Stimulated activated CD4-positive, alpha-beta T cell treated with anti-CD3 and anti-CD28 coated beads, Interleukin-1b, Interleukin-23, amount 100 ng/mL, for 4 hours (primary cell): Measurements from ENCODE around the gene NCBP1.
"Not testable (repeated sequence)": the region's sequence is repeated elsewhere in the genome, so short reads cannot be mapped to it uniquely, and the experiment has no call there.

Experiments
- DNase-seq, 2 donors: peaks; one replicate each; pipeline ENCODE4 v3.0.0-alpha.2; 2020; ENCODE audit warnings: low read depth in 2 of 2

The NCBP1 gene, protein sequence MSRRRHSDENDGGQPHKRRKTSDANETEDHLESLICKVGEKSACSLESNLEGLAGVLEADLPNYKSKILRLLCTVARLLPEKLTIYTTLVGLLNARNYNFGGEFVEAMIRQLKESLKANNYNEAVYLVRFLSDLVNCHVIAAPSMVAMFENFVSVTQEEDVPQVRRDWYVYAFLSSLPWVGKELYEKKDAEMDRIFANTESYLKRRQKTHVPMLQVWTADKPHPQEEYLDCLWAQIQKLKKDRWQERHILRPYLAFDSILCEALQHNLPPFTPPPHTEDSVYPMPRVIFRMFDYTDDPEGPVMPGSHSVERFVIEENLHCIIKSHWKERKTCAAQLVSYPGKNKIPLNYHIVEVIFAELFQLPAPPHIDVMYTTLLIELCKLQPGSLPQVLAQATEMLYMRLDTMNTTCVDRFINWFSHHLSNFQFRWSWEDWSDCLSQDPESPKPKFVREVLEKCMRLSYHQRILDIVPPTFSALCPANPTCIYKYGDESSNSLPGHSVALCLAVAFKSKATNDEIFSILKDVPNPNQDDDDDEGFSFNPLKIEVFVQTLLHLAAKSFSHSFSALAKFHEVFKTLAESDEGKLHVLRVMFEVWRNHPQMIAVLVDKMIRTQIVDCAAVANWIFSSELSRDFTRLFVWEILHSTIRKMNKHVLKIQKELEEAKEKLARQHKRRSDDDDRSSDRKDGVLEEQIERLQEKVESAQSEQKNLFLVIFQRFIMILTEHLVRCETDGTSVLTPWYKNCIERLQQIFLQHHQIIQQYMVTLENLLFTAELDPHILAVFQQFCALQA

DNA sequence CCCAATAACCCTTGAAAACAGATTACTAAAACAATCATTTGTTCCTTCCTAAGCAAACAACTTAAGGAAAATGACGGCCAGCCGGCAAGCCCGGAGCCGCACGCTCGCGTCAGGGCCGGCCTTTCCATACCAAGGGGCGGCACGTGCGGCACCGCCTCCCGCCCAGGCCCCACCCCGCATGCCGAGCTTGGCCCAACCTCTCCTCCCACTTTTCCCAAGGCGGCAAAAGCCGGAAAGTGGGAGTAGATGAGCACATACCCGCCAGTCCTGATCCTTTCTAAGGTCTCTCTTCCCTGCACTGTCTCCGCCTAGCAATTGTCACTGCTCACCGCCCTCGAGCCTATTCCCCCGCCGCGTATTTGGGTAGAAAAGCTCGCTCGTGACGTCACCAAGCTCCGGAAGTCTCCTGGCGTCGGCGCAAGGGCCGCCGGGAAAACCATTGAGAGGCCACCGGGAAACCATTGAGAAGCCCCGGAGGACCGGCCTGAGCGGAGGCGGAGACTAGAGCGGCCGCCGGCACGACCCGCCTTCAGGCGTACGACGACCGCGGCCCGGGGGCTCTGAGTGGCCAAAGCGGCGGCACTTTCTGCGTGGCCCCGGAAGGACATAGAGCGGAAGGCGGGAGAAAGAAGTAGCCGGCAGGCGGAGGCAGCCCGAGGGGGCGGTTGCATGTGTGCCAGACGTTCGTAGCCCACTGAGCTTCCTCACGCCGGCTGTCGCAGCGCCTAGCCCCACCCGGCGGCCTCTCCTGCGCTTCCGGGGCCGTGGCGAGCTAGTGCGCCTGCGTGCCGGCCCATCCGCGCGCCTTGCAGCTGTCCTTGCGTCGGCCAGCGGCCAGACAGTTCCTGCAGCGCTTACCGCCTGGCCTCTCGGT, at the start of gene NCBP1, which contains the start of gene TSTD2:
NCBP1 (plus strand) TSS at position 837 of the 874 bp plus-strand sequence. CDS start 61 bp downstream, outside the sequence.
TSTD2 (minus strand) TSS at position 384 of the 874 bp plus-strand sequence. CDS start 5,806 bp downstream, outside the sequence.
- peak; percentile 90 for DNase-seq

- not testable (repeated sequence) for DNase-seq
Observed at GRCh38 chr9:97584778-97585177, 48.8 kb upstream of the NCBP1 start.

GRCh38 chr9:97586909-97587308, 46.7 kb upstream of the NCBP1 start:
- DNase-seq, result not testable (repeated sequence)

- no peak for DNase-seq
Observed at GRCh38 chr9:97591535-97591934, 42.1 kb upstream of the NCBP1 start.

- no peak for DNase-seq
Observed at GRCh38 chr9:97592126-97592525, 41.5 kb upstream of the NCBP1 start.

DNA sequence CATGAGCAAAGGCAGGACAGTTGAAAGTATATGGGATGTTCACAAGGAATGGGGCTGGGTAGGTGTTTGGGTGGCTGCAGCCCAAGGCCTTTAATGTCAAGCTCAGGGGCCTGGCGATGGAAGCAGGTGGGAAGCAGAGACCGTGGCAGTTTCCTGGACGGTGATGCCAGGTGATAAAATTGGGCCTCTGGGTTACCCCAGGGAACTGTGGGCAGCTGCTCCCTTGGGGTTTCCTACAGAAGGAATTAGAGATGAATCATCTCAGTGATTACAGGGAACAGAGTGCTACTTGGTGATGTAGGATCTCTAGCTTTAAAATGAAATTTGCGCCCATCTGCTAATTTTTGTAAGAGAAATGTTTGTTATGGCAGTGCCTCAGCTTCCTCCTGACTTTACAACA, 39.7 kb upstream of the NCBP1 start:
- no peak for DNase-seq

DNA sequence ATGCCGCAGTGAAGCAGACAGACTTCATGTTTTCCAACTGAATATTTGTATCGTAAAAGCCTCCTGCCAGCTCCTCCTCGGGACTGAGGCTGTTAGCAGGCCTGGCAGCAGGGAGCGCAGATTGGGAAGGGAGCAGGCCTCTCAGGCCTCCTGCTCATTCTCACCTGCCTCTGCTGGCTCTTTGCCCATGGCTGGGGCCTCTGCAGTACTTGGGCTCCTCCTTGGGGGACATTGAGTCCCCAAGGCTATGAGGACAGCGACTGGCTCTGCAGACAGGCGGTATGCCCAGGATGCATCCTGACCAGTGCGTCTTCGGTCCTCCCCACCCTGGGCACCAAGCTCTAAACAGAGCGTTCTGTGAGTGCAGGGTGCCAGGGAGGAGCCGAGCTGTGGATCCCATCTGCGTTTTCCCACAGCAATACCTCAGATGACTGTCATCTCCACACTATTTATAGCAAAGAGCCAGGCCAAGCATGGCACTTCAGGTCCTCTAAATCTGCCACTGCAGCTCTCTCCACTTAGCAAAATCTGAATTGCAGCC, 39.2 kb upstream of the NCBP1 start:
- DNase-seq, result no peak

GRCh38 chr9:97596906-97597305, 36.7 kb upstream of the NCBP1 start:
- DNase-seq, result no peak

GRCh38 chr9:97598461-97599288, 34.9 kb upstream of the NCBP1 start:
- peak; percentile 42 to 58 for DNase-seq

GRCh38 chr9:97599314-97599846, 34.2 kb upstream of the NCBP1 start:
- DNase-seq, result no peak

DNA sequence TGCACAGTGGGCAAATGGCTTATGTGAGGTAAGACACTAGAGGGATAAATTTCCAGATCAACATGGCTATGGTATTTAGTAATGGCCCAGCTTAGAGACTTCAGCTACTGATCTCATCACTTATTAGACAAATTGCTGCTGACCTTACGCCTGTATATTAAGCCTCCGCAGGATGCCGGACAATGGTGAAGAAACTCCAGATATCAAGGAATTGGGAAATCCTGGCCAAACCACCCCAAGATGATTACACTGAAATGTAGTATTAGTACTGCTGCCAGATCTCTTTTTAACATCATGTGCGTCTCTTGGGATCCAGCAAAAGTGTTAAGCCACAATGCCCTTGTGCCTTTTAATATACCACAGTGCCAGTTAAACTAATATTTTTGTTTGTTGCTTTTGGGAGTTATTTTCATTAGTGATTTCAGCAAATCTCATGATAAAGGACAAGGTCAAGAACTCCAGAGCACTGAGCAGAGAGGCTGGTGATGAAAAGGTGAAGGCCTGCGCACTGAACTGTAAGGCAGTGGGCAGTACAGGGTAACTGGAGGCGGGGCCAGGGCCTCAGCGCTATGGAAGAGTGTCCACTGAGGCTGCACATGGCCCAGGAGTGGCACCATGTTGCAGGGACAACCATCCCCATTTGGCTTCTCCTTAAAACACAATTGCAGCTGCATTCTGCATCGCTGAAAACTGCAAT, 32.9 kb upstream of the NCBP1 start:
- no peak for DNase-seq

GRCh38 chr9:97601228-97601898, 32.3 kb upstream of the NCBP1 start:
- no peak for DNase-seq

DNA sequence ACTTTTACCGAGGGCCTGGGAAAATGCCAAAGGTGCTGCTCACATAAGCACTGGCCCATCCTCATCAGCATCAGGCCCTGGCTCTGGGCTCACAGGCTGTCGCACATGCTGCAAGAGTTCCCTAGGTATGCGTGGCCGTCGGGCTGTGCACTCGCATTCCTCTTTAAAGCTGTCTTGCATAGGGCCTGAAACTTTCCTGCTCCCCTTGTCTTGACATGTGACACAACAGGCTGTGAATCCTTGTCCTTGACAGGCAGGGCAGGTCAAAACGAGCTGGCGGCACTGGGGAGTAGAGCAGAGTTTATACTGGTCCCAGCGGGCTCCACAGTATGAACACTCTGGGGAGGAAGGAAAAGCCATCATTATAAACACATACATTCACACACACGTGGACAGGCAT, 31.2 kb upstream of the NCBP1 start:
- no peak for DNase-seq

DNA sequence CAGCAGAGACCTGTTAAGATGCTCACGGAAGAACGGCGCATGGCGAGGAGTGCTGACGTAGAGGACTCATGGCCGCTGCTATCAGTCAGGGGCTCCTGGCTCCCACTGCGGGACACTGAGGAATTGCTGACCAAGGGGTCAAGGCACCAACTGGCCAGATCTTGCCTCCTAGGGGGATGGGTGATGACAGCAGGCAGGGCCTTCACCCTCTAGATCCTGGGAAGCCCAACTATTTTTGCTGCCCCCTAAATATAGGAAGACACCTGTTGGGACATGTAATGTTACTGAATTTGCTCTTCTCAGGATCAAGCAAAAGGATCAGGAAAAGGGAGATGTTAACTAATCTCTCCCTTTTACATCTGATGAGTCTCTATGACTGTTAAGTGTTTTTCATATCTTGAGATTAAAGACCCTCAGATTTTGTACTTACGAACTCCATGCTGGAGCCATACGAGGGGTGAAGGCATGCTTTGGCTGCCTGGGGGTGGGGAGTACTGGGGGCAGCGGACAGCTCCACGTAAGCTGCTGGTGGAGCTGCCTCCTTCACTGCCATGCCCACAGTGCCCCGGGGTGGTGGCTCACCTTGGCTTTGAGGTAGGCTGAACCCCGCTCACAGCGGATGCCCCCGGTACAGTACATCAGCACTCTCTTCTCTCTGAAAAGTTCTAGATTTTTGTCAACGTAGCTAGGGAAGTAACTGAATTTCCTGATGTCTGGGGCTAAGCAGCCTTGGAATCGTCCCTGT, 28.5 kb upstream of the NCBP1 start:
- DNase-seq, result no peak

DNA sequence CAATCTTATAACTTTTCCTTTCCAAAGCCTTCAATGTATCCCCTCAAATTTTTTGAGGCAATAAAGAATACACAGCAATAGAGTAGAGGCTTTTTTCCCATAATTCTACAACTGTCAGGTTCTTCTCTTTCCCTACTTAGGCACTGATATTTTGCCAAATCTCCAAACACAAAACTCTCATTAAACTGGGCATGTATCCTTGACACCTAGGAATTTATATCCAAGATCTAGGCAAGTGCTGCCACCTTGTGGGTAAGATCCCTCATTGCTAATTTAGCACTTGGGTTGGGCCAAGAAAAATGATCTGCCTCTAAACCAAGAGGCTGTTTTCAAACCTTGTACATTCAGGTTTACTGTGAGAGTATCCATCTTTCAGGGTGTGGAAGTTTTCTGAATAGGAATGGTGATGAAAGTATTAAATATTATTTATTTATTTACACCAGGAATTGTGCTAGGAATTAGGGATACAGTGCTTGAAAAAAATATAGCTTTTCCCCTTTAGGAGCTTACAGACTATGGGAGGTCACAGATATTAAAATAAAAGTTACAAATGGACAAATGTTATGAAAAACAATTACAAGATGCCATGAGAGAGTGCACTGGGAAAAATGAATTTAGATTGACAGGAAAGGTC, 18.1 kb upstream of the NCBP1 start:
- DNase-seq, result peak in 1 of 2 donors; percentile 37

DNA sequence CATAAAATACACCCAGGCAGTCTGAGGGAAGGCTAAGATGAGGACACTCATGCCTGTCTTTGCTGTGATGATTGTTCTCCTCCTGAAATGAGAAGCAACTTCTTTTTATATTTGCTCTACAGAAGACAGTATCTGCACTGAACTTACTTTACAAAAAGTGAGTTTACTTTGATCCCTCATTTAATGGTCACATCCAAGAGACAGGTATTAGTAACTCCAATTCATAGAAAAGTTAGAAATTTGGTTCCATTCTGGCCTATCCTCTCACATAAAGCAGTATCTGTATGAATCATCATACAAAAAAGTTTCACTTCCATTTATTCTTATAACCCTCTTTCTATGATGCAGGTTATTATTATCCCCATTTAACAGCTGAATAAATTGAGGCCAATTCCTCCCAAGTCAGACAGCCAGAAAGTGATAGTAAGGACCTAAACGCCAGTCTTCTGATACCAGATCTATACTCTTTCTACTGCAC, 15.6 kb upstream of the NCBP1 start:
- DNase-seq, result no peak

DNA sequence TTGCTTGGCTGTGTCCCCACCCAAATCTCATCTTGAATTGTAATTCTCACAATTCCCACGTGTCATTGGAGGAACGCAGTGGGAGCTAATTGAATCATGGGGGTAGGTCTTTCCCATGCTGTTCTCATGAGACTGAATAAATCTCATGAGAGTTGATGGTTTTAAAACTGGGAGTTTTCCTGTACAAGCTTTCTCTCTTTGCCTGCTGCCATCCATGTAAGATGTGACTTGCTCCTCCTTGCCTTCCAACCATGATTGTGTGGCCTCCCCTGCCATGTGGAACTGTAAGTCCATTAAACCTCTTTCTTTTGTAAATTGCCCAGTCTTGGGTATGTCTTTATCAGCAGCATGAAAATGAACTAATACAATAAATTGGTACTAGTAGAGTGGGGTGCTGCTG, 13.6 kb upstream of the NCBP1 start:
- not testable (repeated sequence) for DNase-seq

- not testable (repeated sequence) for DNase-seq
Observed at GRCh38 chr9:97622483-97622882, 11.1 kb upstream of the NCBP1 start.
